Right atrium auricular region (tissue), 2 donors: ENCODE measurements around the gene PPARGC1A. TPM values are rescaled to one million over a fixed set of nuclear protein-coding genes. Genes with fewer than 3 reads are reported as not detected.

Experiments used
- DNase-seq: peaks from one replicate; pipeline ENCODE4 v3.0.0-alpha.2; 2019; ENCODE audit warnings: low spot score
- H3K27ac ChIP-seq, 2 donors: fragments of 200-600 bp; sonication (generic); 1 replicate in 1 of 2; 2 replicates in 1 of 2; pipeline ENCODE4 v1.5.1; 2016 to 2019
- H3K27me3 ChIP-seq, 2 donors: fragments of 200-600 bp; sonication (generic); one replicate each; pipeline versions ENCODE4 v1.5.1 to v1.6.0; 2017 to 2019
- H3K36me3 ChIP-seq: fragments of 200-600 bp; sonication (generic); one replicate; pipeline ENCODE4 v1.5.1; 2016
- H3K4me1 ChIP-seq, 2 donors: fragments of 200-600 bp; sonication (generic); one replicate each; pipeline versions ENCODE4 v1.5.1 to v1.6.0; 2017 to 2019
- H3K4me3 ChIP-seq, 2 donors: fragments of 200-600 bp; sonication (generic); 1 replicate in 1 of 2; 2 replicates in 1 of 2; pipeline ENCODE4 v1.5.1; 2017 to 2019; ENCODE audit warnings: mild to moderate bottlenecking in 1 of 2, moderate library complexity in 1 of 2
- H3K9me3 ChIP-seq, 2 donors: fragments of 200-600 bp; sonication (generic); one replicate each; pipeline ENCODE4 v1.5.1; 2019
- total RNA-seq, 2 donors: library from RNA; depleted of rRNA; stranded (reverse); fragments of >200 nt; gene quantifications; one replicate each; pipeline ENCODE4 v1.1.0, GENCODE V29; 2016
- TF ChIP-seq, protein P1 (sequence below), 2 donors: fragments of 200-600 bp; sonication (generic); IDR thresholded peaks; one replicate each; pipeline ENCODE4 v1.5.1; 2019; ENCODE audit warnings: antibody characterized with exemption in 2 of 2

The PPARGC1A gene
- total RNA-seq, 2 donors from 2014 or later = 41.6 to 72.3 TPM

DNA sequence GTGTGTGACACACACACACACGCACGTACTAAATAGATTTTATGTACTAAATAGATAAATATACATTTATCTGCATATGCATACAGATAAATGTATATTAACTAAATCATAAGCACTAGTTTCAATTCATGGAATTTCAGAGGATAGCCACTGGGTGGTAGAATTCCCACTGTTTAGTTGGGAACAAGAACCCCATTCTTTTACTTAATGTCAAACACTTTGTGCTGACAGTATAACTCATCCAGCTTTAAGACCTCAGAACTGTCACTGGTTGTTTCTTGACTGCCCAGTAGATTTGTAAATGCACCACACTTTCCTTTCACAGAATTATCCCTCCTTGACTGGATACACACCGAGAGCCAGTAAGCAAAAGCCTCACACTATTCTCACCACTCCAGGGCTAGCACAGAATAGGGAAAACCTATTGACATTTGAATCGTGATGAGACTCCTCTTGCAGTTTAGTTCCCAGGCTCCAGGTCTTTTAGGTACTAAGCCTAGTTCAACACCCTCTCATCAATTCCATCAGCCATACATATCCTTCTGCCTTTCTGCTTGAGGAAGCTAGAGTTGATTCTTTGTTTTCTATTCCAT lies 32.4 kb downstream of the PPARGC1A start:
- H3K4me1 ChIP-seq = peaks cover 0 to 37% of the 10 kb centered on the region in 2 donors
- H3K27ac ChIP-seq = peak overlapping the region in 1 of 2 donors; percentile 52

GRCh38 chr4:23856630-23857029 lies 33.2 kb downstream of the PPARGC1A start:
- TF ChIP-seq, protein P1, sequence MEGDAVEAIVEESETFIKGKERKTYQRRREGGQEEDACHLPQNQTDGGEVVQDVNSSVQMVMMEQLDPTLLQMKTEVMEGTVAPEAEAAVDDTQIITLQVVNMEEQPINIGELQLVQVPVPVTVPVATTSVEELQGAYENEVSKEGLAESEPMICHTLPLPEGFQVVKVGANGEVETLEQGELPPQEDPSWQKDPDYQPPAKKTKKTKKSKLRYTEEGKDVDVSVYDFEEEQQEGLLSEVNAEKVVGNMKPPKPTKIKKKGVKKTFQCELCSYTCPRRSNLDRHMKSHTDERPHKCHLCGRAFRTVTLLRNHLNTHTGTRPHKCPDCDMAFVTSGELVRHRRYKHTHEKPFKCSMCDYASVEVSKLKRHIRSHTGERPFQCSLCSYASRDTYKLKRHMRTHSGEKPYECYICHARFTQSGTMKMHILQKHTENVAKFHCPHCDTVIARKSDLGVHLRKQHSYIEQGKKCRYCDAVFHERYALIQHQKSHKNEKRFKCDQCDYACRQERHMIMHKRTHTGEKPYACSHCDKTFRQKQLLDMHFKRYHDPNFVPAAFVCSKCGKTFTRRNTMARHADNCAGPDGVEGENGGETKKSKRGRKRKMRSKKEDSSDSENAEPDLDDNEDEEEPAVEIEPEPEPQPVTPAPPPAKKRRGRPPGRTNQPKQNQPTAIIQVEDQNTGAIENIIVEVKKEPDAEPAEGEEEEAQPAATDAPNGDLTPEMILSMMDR (IDR thresholded peaks at IDR 0.05) = no peak
- no peaks in the 10 kb centered on the region for H3K27me3 ChIP-seq
- H3K9me3 ChIP-seq = no peaks in the 10 kb centered on the region
- peaks cover 0 to 33% of the 10 kb centered on the region in 2 donors for H3K4me1 ChIP-seq
- DNase-seq = no peak
- H3K4me3 ChIP-seq = no peak overlapping the region
- peak overlapping the region in 1 of 2 donors; percentile 52 for H3K27ac ChIP-seq
- H3K36me3 ChIP-seq = no peaks in the 10 kb centered on the region

More for the DNA sequence above, 32.4 kb downstream of the PPARGC1A start:
- H3K9me3 ChIP-seq = no peaks in the 10 kb centered on the region
- H3K4me3 ChIP-seq = no peak overlapping the region
- no peak for DNase-seq
- H3K36me3 ChIP-seq = no peaks in the 10 kb centered on the region
- no peaks in the 10 kb centered on the region for H3K27me3 ChIP-seq
- TF ChIP-seq, protein P1 (IDR thresholded peaks at IDR 0.05) = no peak

- TF ChIP-seq, protein P1 (IDR thresholded peaks at IDR 0.05) = no peak
- no peak for DNase-seq
- H3K4me1 ChIP-seq = peaks cover 0 to 33% of the 10 kb centered on the region in 2 donors
- H3K27me3 ChIP-seq = no peaks in the 10 kb centered on the region
- H3K36me3 ChIP-seq = no peaks in the 10 kb centered on the region
- no peaks in the 10 kb centered on the region for H3K9me3 ChIP-seq
- peak overlapping the region in 1 of 2 donors; percentile 52 for H3K27ac ChIP-seq
- H3K4me3 ChIP-seq = no peak overlapping the region
Measured at GRCh38 chr4:23855912-23856605, 33.8 kb downstream of the PPARGC1A start.

DNA sequence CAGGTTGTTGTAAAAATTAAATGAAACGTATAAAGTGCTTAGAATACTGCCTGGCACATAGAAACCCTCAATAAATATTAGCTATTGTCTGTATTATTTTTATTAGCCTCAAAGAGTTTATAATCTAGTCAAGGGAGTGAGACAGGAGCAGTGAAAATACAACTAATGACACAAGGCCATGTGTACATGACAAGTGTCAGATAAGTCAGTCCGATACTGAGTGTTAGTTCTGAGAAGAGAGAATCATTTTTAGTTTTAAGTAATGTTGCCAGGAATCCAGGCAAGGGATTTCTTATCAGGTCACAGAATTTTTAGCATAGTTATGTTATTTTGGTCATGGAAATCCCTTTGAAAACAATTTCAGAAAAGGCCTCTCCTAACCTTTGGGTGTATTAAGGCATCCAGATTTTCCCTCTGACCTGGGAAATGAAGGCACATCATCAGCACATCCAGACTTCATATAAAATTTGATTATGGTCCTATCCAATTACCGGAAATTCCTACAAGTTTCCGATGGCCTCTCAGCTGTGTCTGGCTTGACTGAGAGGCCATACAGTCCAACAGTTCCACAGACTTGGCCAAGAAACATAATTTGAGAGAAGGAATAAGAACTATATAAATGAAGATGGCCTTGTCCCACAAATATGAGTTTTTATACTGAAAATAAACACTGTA lies 35.7 kb downstream of the PPARGC1A start:
- H3K27me3 ChIP-seq = no peaks in the 10 kb centered on the region
- no peak overlapping the region for H3K4me3 ChIP-seq
- DNase-seq = no peak
- H3K27ac ChIP-seq = peak overlapping the region; percentile 52 to 55
- peaks cover 0 to 40% of the 10 kb centered on the region in 2 donors for H3K4me1 ChIP-seq
- TF ChIP-seq, protein P1 (IDR thresholded peaks at IDR 0.05) = no peak
- no peaks in the 10 kb centered on the region for H3K9me3 ChIP-seq
- no peaks in the 10 kb centered on the region for H3K36me3 ChIP-seq

- Histone ChIP-seq H3K4me1 (peaks cover 0 to 33% of the 10 kb centered on the region in 2 donors), H3K27ac (peak overlapping the region; percentile 18 to 52), H3K36me3 (no peaks in the 10 kb centered on the region), H3K27me3 (no peaks in the 10 kb centered on the region), H3K4me3 (no peak overlapping the region), H3K9me3 (no peaks in the 10 kb centered on the region)
- TF ChIP-seq, protein P1 (IDR thresholded peaks at IDR 0.05) = no peak
- DNase-seq = no peak
Measured at GRCh38 chr4:23851464-23851863, 38.4 kb downstream of the PPARGC1A start.
